Activated CD4-positive, alpha-beta T cell treated with anti-CD3 and anti-CD28 coated beads, Interleukin-2, amount 10 ng/mL, durations not matched to agents 24 days and 14 days (primary cell): Measurements from ENCODE around the gene TMEM51. TPM values are rescaled to one million over a fixed set of nuclear protein-coding genes. Genes with fewer than 3 reads are reported as not detected.
A peak's percentile ranks its signal among the peaks of the same experiment; 100 is the strongest.

ENCODE experiments used
- DNase-seq: peaks from one replicate; pipeline ENCODE4 v3.0.0; 2022
- H3K27ac Mint-ChIP-seq: one replicate; pipeline ENCODE4 v1.8.0; 2022; ENCODE audit warnings: mild to moderate bottlenecking, mixed read lengths
- H3K27me3 Mint-ChIP-seq: one replicate; pipeline ENCODE4 v1.8.0; 2022; ENCODE audit warnings: mixed read lengths
- H3K36me3 Mint-ChIP-seq: one replicate; pipeline ENCODE4 v1.8.0; 2022; ENCODE audit warnings: low read depth, mild to moderate bottlenecking, mixed read lengths
- H3K4me1 Mint-ChIP-seq: one replicate; pipeline ENCODE4 v1.8.0; 2021; ENCODE audit warnings: mixed read lengths
- H3K4me3 Mint-ChIP-seq: one replicate; pipeline ENCODE4 v1.8.0; 2022; ENCODE audit warnings: mild to moderate bottlenecking, moderate library complexity, mixed read lengths
- H3K9me3 Mint-ChIP-seq: one replicate; pipeline ENCODE4 v1.8.0; 2021; ENCODE audit warnings: mixed read lengths
- intact Hi-C: fragments of 100-400 bp; cut with micrococcal nuclease; formaldehyde crosslinking; loops from one replicate; pipeline ENCODE4 v1.15.1; 2023
- total RNA-seq: library from RNA; stranded (reverse); gene quantifications from 2 replicates; pipeline ENCODE4 v1.2.3, GENCODE V29; 2022

The TMEM51 gene
- total RNA-seq, 1 donor from 2014 or later: 0.14 TPM

GRCh38 chr1:15152318-15153183 is 996 bp upstream of the TMEM51 start:
- H3K36me3 Mint-ChIP-seq: no peaks in the 10 kb centered on the region
- peaks cover 23% of the 10 kb centered on the region for H3K4me1 Mint-ChIP-seq
- peaks cover 59% of the 10 kb centered on the region for H3K27me3 Mint-ChIP-seq
- no peak overlapping the region for H3K27ac Mint-ChIP-seq
- peak; percentile 69 for DNase-seq
- no peaks in the 10 kb centered on the region for H3K9me3 Mint-ChIP-seq
- intact Hi-C loops: loop anchor here (10.0 kb wide), 1 partner anchor 122 kb away; no protein-coding TSS in a partner anchor
- H3K4me3 Mint-ChIP-seq: peak overlapping the region; percentile 73

DNA sequence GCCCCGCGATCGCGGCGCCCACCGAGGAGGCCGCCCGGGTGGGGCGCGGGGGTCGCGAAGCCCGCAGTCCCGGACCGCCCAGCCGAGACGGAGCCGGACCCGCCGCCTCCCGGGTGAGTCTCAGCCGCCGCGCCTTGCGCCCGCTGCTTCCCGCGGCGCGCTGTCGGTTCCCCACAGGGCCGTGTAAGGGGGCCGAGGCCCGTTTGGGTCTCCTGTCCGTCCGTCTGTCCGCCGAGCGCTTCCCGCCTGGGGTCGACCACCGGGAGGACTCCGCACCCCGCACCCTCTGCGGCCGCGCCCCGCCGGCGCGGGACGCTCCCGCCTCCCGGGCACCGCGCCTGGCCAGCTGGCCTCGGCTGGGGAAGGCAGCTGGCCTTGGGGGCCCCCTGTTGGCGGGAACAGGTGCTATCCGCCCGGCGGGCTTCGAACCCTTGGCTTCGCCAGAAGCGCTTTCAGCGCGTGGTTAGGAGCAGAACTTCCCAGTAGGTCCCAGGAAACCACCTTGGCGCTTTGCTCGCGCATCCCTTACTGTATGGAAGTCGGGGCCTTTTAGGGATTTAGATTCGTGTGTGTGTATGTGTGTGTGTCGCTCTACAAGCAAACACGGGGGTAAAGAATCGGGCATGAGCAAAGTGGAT is 414 bp downstream of the TMEM51 start:
- Mint-ChIP-seq H3K9me3 (no peaks in the 10 kb centered on the region), H3K27me3 (peaks cover 55% of the 10 kb centered on the region), H3K27ac (no peak overlapping the region), H3K4me1 (peaks cover 29% of the 10 kb centered on the region), H3K36me3 (no peaks in the 10 kb centered on the region), H3K4me3 (peak overlapping the region; percentile 36)
- peak; percentile 79 for DNase-seq
- intact Hi-C loops: loop anchor here (10.0 kb wide), 1 partner anchor 121 kb away; no protein-coding TSS in a partner anchor

GRCh38 chr1:15154480-15155036 is 1.0 kb downstream of the TMEM51 start:
- no peak for DNase-seq
- Mint-ChIP-seq H3K27me3 (peaks cover 54% of the 10 kb centered on the region), H3K9me3 (no peaks in the 10 kb centered on the region), H3K27ac (no peak overlapping the region), H3K4me1 (peaks cover 29% of the 10 kb centered on the region), H3K36me3 (no peaks in the 10 kb centered on the region), H3K4me3 (peak overlapping the region; percentile 36)
- intact Hi-C loops: loop anchor here (10.0 kb wide), 1 partner anchor 120 kb away; no protein-coding TSS in a partner anchor

DNA sequence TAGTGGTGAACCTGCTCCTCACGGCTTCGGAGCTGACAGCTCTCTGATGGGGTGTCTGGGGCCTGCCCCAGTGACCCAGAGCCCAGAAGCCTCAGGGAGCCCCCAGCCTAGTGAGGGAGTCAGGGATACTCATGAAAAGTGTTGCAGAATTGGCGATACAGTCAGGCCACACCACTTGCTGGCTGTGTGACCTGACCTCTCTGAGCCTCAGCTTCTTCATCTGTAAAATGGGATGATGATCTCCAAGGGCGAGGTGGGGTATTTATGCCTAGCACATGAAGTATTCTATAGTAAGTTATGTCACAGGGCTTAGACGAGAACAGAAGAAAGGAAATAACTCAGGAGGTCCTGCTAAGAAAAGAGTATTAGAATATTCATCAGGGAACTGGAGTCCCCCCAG is 1.6 kb downstream of the TMEM51 start:
- intact Hi-C loops: loop anchor here (10.0 kb wide), 1 partner anchor 120 kb away; no protein-coding TSS in a partner anchor
- H3K4me1 Mint-ChIP-seq: peaks cover 29% of the 10 kb centered on the region
- DNase-seq: no peak
- no peak overlapping the region for H3K27ac Mint-ChIP-seq
- peaks cover 48% of the 10 kb centered on the region for H3K27me3 Mint-ChIP-seq
- no peaks in the 10 kb centered on the region for H3K9me3 Mint-ChIP-seq
- peak overlapping the region; percentile 19 for H3K4me3 Mint-ChIP-seq
- no peaks in the 10 kb centered on the region for H3K36me3 Mint-ChIP-seq

GRCh38 chr1:15155888-15156741 is 2.6 kb downstream of the TMEM51 start:
- intact Hi-C loops: loop anchor here (10.0 kb wide), 1 partner anchor 119 kb away; no protein-coding TSS in a partner anchor
- H3K4me1 Mint-ChIP-seq: peaks cover 29% of the 10 kb centered on the region
- H3K4me3 Mint-ChIP-seq: peak overlapping the region; percentile 19
- peak; percentile 74 for DNase-seq
- no peak overlapping the region for H3K27ac Mint-ChIP-seq
- H3K9me3 Mint-ChIP-seq: no peaks in the 10 kb centered on the region
- H3K27me3 Mint-ChIP-seq: peaks cover 43% of the 10 kb centered on the region
- H3K36me3 Mint-ChIP-seq: no peaks in the 10 kb centered on the region

DNA sequence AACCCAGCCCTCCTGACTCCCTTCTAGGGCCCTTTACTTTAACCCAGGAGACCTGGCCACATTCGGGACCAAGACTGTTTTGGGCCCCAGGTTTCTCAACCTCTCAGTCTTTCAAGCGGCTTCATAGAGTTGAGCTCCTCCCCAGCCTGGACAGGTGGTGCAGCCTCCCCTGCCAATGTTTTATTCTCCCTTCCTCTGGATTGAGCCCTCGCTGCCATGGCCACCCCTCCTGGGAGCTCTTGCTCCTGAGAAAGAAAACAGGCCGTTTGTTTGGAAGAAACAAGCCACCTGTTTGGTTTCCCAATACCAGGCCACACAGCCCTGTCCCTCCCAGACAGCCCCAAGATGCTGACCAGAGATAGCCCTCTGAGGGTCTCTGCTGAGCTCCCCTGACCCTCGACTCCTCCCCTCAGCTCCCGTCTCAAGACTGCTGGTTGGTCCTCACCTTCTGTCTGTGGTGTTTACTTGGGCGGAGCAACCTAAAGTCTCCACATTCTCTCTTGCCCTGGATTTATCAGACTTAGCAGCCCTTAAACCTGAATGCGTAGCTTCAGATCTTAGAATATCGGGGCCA is 3.3 kb downstream of the TMEM51 start:
- no peak for DNase-seq
- Mint-ChIP-seq H3K27me3 (peaks cover 37% of the 10 kb centered on the region), H3K36me3 (no peaks in the 10 kb centered on the region), H3K9me3 (no peaks in the 10 kb centered on the region), H3K27ac (no peak overlapping the region), H3K4me1 (peaks cover 29% of the 10 kb centered on the region), H3K4me3 (no peak overlapping the region)
- intact Hi-C loops: loop anchor here (10.0 kb wide), 1 partner anchor 118 kb away; no protein-coding TSS in a partner anchor

GRCh38 chr1:15157524-15158399 is 4.2 kb downstream of the TMEM51 start:
- Mint-ChIP-seq H3K4me1 (peaks cover 27% of the 10 kb centered on the region), H3K4me3 (no peak overlapping the region), H3K9me3 (no peaks in the 10 kb centered on the region), H3K36me3 (no peaks in the 10 kb centered on the region), H3K27me3 (peaks cover 35% of the 10 kb centered on the region), H3K27ac (no peak overlapping the region)
- no peak for DNase-seq
- intact Hi-C loops: loop anchor here (10.0 kb wide), 1 partner anchor 117 kb away; no protein-coding TSS in a partner anchor

DNA sequence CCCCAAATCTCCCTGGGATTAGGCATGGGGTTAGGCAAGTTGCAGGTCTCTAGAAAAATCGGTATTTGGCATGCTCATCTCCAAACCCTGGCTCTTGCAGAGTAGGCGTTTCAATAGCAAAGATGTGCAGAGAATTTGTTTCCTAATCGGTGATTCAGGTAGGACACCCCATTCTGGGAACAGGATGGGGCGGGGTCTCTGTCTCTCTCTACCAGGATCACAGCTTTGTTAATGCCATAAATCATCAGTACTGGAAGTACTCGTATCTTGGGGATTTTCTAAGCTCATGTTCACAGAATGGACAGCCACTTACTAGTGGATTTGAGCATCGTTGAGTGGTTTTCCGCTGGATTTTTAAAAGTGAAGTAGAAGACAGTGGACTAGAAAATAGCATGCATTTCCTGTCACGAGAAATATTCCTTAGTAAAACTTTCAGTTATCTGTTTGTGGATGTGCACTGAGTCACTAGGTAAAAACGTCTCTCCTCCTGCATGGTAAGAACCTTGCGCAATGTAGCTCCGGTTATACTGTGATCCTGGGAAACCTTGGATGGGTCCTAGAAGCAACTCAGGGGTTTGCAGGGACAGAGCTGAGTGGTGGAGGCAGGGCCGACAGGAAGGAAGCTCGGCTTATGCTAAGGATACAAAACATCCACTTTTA is 5.1 kb downstream of the TMEM51 start:
- Mint-ChIP-seq H3K4me3 (no peak overlapping the region), H3K36me3 (no peaks in the 10 kb centered on the region), H3K9me3 (no peaks in the 10 kb centered on the region), H3K27ac (no peak overlapping the region), H3K27me3 (peaks cover 37% of the 10 kb centered on the region), H3K4me1 (peaks cover 27% of the 10 kb centered on the region)
- intact Hi-C loops: loop anchor here (10.0 kb wide), 1 partner anchor 116 kb away; no protein-coding TSS in a partner anchor
- DNase-seq: no peak

DNA sequence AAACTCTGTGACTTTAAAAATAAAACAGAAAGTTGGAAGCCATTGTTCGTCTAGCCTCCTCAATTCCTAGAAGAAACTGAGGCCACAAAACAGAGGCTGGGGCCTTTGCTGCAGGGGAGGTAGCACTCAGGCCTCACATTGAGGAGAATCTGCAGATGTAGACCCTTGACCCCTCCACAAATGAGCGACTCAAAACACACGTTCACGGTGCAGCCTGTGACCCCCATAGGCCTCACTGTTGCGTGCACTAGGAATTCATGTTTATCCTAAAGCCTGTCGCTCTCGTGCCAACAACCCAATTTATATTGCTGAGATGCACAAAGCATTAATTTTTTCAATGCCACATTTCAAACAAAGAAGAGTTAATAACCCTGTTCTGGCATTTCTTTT is 5.6 kb downstream of the TMEM51 start:
- no peaks in the 10 kb centered on the region for H3K9me3 Mint-ChIP-seq
- H3K36me3 Mint-ChIP-seq: no peaks in the 10 kb centered on the region
- H3K4me1 Mint-ChIP-seq: peaks cover 27% of the 10 kb centered on the region
- H3K27me3 Mint-ChIP-seq: peaks cover 37% of the 10 kb centered on the region
- DNase-seq: no peak
- no peak overlapping the region for H3K4me3 Mint-ChIP-seq
- intact Hi-C loops: loop anchor here (10.0 kb wide), 1 partner anchor 116 kb away; no protein-coding TSS in a partner anchor
- H3K27ac Mint-ChIP-seq: no peak overlapping the region

DNA sequence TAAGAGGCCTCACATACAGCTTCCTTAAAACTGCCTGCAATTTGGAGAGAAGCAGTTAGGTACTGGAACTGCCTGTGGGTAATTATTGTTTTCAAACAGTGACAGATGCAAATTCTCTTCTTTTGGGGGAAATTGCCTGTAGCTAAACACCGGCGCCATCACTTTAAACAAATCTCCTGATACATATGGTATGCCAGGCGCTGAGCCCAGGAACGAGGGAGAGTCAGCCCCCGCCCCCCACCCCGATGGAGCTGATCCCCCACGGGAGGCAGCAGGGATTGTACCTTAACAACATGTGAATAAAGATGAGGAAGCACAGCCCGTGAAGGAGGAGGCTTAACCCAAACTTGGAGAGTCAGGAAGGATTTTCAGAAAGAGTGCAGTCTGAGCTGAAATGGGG is 7.1 kb downstream of the TMEM51 start:
- no peak overlapping the region for H3K27ac Mint-ChIP-seq
- H3K36me3 Mint-ChIP-seq: no peaks in the 10 kb centered on the region
- no peak for DNase-seq
- no peaks in the 10 kb centered on the region for H3K9me3 Mint-ChIP-seq
- peaks cover 31% of the 10 kb centered on the region for H3K27me3 Mint-ChIP-seq
- H3K4me3 Mint-ChIP-seq: no peak overlapping the region
- peaks cover 23% of the 10 kb centered on the region for H3K4me1 Mint-ChIP-seq
- intact Hi-C loops: no loop called here

DNA sequence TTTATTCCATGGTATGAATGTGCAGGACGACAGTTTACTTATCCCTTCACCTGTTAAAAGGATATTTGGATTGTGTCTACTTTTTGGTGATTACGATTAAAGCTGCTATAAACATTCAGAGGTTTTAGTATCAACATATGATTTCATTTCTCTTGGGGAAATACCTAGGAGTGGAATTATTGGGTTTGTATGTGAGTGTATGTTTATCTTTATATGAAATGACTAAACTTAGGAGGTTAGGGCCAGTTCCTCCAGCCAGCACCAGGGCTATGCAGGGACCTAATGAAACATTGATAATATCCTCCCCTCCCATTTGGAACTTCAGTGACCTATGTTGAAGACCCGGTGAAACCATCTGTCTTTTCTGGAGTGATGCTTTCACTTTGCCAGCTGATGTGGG is 13.8 kb downstream of the TMEM51 start:
- H3K9me3 Mint-ChIP-seq: no peaks in the 10 kb centered on the region
- H3K4me1 Mint-ChIP-seq: peaks cover 5% of the 10 kb centered on the region
- DNase-seq: no peak
- H3K27ac Mint-ChIP-seq: no peak overlapping the region
- intact Hi-C loops: no loop called here
- H3K4me3 Mint-ChIP-seq: no peak overlapping the region
- H3K27me3 Mint-ChIP-seq: peaks cover 39% of the 10 kb centered on the region
- no peaks in the 10 kb centered on the region for H3K36me3 Mint-ChIP-seq

GRCh38 chr1:15168479-15168878 is 14.9 kb downstream of the TMEM51 start:
- intact Hi-C loops: no loop called here

More at GRCh38 chr1:15168479-15168878, 14.9 kb downstream of the TMEM51 start:
- no peak overlapping the region for H3K27ac Mint-ChIP-seq
- H3K9me3 Mint-ChIP-seq: no peaks in the 10 kb centered on the region
- H3K36me3 Mint-ChIP-seq: no peaks in the 10 kb centered on the region
- H3K4me1 Mint-ChIP-seq: peaks cover 5% of the 10 kb centered on the region
- H3K27me3 Mint-ChIP-seq: peaks cover 30% of the 10 kb centered on the region
- no peak for DNase-seq
- H3K4me3 Mint-ChIP-seq: no peak overlapping the region
